Right hindlimb (tissue), 1 donor: ENCODE measurements around the gene PTGDR2.

Source experiments
- DNase-seq: peaks from one replicate; pipeline ENCODE4 v3.0.0-alpha.2; 2018

Gene PTGDR2

GRCh38 chr11:60855726-60856633 is at the start of gene PTGDR2:
Gene PTGDR2, minus strand, starts transcription at chr11:60855950. Its CDS starts 2,228 bp downstream, at chr11:60853722.
- DNase-seq = no peak

GRCh38 chr11:60905047-60905446 is 49.3 kb upstream of the PTGDR2 start:
- no peak for DNase-seq

GRCh38 chr11:60902625-60903024 is 46.9 kb upstream of the PTGDR2 start:
- no peak for DNase-seq

- DNase-seq = no peak
Measured at GRCh38 chr11:60900673-60901404, 45.1 kb upstream of the PTGDR2 start.

- DNase-seq = no peak
Measured at GRCh38 chr11:60899977-60900376, 44.2 kb upstream of the PTGDR2 start.

- peak; percentile 43 for DNase-seq
Measured at GRCh38 chr11:60899046-60899936, 43.5 kb upstream of the PTGDR2 start.

- no peak for DNase-seq
Measured at GRCh38 chr11:60897496-60897895, 41.7 kb upstream of the PTGDR2 start.

- DNase-seq = no peak
Measured at GRCh38 chr11:60895687-60896086, 39.9 kb upstream of the PTGDR2 start.

GRCh38 chr11:60891103-60891741 is 35.5 kb upstream of the PTGDR2 start:
- DNase-seq = no peak

- no peak for DNase-seq
Measured at GRCh38 chr11:60890696-60891095, 34.9 kb upstream of the PTGDR2 start.

GRCh38 chr11:60889869-60890311 is 34.1 kb upstream of the PTGDR2 start:
- no peak for DNase-seq

- no peak for DNase-seq
Measured at GRCh38 chr11:60887556-60887955, 31.8 kb upstream of the PTGDR2 start.

- no peak for DNase-seq
Measured at GRCh38 chr11:60880643-60881282, 25.0 kb upstream of the PTGDR2 start.

GRCh38 chr11:60879971-60880588 is 24.3 kb upstream of the PTGDR2 start:
- no peak for DNase-seq

- no peak for DNase-seq
Measured at GRCh38 chr11:60879104-60879503, 23.4 kb upstream of the PTGDR2 start.

GRCh38 chr11:60878245-60879101 is 22.7 kb upstream of the PTGDR2 start:
- no peak for DNase-seq

- DNase-seq = no peak
Measured at GRCh38 chr11:60876168-60876485, 20.4 kb upstream of the PTGDR2 start.

GRCh38 chr11:60875366-60876167 is 19.8 kb upstream of the PTGDR2 start:
- DNase-seq = no peak
